ENCODE measurements around the gene CES2.
A peak's percentile ranks its signal among the peaks of the same experiment; 100 is the strongest.
"Not testable (repeated sequence)": the region's sequence is repeated elsewhere in the genome, so short reads cannot be mapped to it uniquely, and the experiment has no call there.

CES2 gene

DNA sequence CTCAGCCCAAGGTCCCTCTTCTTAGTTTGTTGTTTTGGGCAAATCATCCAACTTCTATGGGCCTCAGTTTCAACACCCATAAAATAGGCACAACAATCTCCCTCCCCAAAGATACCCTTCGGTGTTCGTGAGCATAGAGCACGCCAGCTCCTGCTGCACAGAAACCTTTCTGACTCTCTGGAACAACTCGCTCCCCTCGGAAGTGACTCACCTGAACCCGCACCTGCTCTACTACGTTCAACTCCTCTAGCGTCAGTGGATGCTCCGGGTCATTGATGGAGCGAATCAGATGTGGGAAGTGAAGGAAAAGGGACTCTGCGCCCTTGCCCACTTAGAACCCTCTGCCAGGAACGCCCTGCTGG is 1.6 kb upstream of the CES2 start:
- peak overlapping the region; percentile 98 for H3K4me3 Mint-ChIP-seq
- H3K27me3 Mint-ChIP-seq, result no peaks in the 10 kb centered on the region
- peaks cover 59% of the 10 kb centered on the region for H3K4me1 Mint-ChIP-seq
- peak; percentile 44 for ATAC-seq
- H3K27ac Mint-ChIP-seq, result peak overlapping the region; percentile 99
- no peaks in the 10 kb centered on the region for H3K9me3 Mint-ChIP-seq
- H3K36me3 Mint-ChIP-seq, result peaks cover 26% of the 10 kb centered on the region

DNA sequence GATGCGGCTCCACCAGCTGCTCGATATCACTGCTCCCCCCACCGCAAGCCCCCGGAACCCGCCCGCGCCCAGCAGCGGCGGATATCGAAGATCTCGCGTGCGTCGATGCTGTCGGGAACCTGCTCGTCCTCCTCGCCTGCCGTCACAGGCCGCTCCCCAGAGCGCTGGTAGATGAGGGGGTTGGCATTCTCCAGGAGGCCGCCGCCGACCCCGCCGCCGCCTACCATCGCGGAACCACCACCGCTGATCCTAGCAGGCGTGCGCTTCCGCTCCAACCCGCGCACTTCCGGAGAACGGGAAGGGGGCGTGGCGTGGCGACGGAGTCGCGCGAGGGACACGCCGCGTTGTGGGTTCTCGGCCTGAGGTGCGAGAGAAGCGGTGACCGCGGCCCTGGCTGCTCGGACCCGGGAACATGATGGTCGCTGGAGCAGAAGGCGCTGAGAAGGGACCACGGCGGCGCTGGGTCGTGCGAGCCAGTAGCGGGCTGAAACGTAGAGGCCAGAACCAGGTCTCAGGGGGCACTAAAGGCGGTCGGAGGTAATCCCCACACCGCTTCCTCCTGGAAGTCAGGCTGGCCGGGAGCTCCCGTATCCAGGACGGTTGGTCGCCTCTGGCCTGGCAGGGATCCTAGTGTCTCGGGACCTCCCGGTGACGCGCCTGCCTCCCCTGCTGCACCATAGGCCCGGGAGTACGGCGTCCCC is 1.0 kb upstream of the CES2 start, which contains the start of gene CIAO2B:
TSS of gene CIAO2B (minus strand) at position 265 of the 701 bp plus-strand sequence. CDS start at position 227, 38 bp downstream.
- H3K27ac Mint-ChIP-seq, result peak within 1 kb of the TSS; percentile 99
- peaks cover 26% of the 10 kb centered on the region for H3K36me3 Mint-ChIP-seq
- H3K4me3 Mint-ChIP-seq, result peak within 1 kb of the TSS; percentile 98
- peaks cover 59% of the 10 kb centered on the region for H3K4me1 Mint-ChIP-seq
- no peaks in the 10 kb centered on the region for H3K27me3 Mint-ChIP-seq
- ATAC-seq, result peak; percentile 89
- no peaks in the 10 kb centered on the region for H3K9me3 Mint-ChIP-seq

DNA sequence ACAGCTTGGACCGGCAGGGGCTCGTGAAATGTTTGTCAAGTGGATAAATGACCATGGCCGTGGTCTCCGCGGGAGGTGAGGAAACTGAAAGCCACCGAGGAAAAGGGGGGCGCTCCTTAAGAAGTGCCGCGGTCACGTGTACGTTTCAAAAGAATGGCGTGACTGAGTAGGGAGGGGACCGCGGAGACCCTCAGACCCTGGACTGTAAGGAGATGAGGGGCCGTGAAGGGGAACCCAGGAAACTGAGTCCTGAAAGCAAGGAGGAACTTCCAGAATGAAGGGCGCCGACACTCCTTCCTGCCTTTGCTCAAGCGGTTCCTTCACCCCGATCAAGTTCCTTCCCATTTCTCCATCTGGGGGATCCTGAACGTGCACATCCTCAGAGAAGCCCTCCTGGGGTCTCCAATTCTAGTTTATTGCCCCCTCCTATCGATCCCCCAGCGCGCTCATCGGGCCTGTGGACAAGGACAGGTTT is 440 bp upstream of the CES2 start:
- Mint-ChIP-seq H3K27ac (peak overlapping the region; percentile 99), H3K4me1 (peaks cover 59% of the 10 kb centered on the region), H3K36me3 (peaks cover 26% of the 10 kb centered on the region), H3K4me3 (peak overlapping the region; percentile 98)
- H3K27me3 Mint-ChIP-seq, ATAC-seq, H3K9me3 Mint-ChIP-seq: not testable (repeated sequence)

DNA sequence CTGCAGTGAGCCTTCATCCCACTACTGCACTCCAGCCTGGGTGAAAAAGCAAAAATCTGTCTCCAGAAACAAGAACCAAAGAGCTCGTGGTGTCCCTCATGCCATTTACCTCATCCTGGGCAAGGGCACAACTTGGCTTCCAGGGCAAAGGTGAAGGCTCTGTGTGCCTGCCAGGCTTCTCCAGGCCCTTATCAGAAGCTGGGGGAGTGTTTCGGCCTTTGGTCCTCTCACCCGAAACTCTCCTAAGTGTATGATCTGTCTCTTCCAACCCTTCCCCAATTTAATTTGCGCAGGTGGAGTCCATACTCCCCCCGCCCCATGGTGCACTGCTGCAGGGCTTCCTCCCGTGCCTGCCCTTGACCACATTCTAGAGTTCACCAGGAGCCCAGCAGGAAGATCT is 1.1 kb downstream of the CES2 start:
- H3K27me3 Mint-ChIP-seq, result no peaks in the 10 kb centered on the region
- H3K9me3 Mint-ChIP-seq, result no peaks in the 10 kb centered on the region
- peaks cover 59% of the 10 kb centered on the region for H3K4me1 Mint-ChIP-seq
- peaks cover 26% of the 10 kb centered on the region for H3K36me3 Mint-ChIP-seq
- peak overlapping the region; percentile 2 for H3K4me3 Mint-ChIP-seq
- H3K27ac Mint-ChIP-seq, result peak overlapping the region; percentile 99
- no peak for ATAC-seq

DNA sequence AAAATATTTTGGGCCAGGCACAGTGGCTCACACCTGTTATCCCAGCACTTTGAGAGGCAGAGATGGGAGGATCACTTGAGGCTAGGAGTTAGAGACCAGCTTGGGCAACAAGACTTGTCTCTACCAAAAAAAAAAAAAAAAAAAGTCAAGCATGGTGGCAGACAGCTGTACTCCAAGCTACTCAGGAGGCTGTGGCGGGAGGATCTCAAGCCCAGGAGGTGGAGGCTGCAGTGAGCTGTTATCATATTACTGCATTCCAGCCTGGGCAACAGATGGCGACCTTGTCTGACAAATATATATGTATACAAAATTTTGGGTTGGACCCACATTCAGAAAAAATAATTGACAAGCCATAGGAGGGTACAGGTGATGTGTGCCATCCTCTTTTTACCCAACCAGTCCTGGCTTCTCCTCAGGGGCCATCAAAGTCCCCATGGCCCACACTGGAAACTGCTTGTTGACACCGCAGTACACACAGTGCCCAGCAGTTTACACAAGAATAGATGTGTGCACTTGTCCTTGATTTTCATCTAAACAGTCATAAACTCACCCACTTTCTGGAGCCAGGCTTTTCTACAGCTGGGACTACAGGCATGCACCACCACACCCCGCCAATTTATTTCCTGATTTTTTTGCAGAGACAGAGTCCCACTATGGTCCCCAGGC is 1.7 kb downstream of the CES2 start:
- H3K27ac Mint-ChIP-seq, result no peak overlapping the region
- peaks cover 53% of the 10 kb centered on the region for H3K4me1 Mint-ChIP-seq
- H3K27me3 Mint-ChIP-seq, result no peaks in the 10 kb centered on the region
- peaks cover 26% of the 10 kb centered on the region for H3K36me3 Mint-ChIP-seq
- no peak overlapping the region for H3K4me3 Mint-ChIP-seq
- no peaks in the 10 kb centered on the region for H3K9me3 Mint-ChIP-seq
- no peak for ATAC-seq

DNA sequence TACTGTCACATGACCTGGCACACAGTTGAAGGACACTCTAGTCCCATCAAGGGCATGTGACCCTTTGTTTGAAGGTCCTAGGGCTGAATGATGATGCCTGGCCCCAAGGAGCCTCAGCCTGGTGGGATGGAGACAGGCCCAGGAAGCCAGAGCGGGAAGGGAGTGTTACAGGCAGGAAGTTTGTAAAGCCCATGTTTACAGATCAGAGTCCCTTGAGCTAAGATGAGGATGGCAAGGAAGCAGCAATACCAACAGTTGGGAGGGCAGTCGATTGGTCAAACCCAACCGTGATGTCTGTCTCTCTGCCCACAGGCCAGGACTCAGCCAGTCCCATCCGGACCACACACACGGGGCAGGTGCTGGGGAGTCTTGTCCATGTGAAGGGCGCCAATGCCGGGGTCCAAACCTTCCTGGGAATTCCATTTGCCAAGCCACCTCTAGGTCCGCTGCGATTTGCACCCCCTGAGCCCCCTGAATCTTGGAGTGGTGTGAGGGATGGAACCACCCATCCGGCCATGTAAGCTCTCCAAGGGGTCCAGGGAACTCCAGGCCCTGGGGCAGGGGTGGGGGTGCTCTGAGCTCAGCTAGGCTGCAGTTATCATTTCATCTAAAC is 2.5 kb downstream of the CES2 start:
- ATAC-seq, result no peak
- H3K4me1 Mint-ChIP-seq, result peaks cover 45% of the 10 kb centered on the region
- H3K27me3 Mint-ChIP-seq, result no peaks in the 10 kb centered on the region
- no peak overlapping the region for H3K4me3 Mint-ChIP-seq
- no peaks in the 10 kb centered on the region for H3K9me3 Mint-ChIP-seq
- no peak overlapping the region for H3K27ac Mint-ChIP-seq
- H3K36me3 Mint-ChIP-seq, result peaks cover 27% of the 10 kb centered on the region

DNA sequence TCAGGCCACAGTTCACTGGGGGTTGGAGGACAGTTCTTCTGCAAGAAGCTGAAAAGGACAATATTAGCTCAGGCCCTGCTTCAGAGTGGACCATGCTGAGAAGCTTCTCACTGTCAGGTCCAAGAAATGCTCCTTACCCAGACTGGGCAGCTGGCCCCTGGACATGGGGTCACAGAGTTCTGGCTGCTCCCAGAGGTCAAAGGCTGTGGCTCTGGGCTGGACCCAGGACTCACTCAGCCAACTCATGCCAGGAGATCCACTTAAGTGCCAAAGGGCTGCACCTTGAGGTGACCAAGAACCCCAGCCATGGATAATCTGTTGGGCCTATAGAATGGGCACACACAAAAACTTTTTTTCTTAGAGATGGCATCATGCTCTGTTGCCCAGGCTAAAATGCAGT is 4.0 kb downstream of the CES2 start:
- H3K4me3 Mint-ChIP-seq, result no peak overlapping the region
- H3K9me3 Mint-ChIP-seq, result no peaks in the 10 kb centered on the region
- peaks cover 28% of the 10 kb centered on the region for H3K36me3 Mint-ChIP-seq
- peaks cover 30% of the 10 kb centered on the region for H3K4me1 Mint-ChIP-seq
- H3K27ac Mint-ChIP-seq, result no peak overlapping the region
- H3K27me3 Mint-ChIP-seq, result no peaks in the 10 kb centered on the region
- ATAC-seq, result no peak

DNA sequence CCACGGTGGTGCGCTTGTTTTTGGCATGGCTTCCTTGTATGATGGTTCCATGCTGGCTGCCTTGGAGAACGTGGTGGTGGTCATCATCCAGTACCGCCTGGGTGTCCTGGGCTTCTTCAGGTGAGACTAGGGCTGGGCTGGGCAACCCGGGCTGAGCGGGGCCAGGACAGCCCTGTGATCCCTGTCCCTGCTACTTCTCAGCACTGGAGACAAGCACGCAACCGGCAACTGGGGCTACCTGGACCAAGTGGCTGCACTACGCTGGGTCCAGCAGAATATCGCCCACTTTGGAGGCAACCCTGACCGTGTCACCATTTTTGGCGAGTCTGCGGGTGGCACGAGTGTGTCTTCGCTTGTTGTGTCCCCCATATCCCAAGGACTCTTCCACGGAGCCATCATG is 4.9 kb downstream of the CES2 start:
- no peak overlapping the region for H3K27ac Mint-ChIP-seq
- ATAC-seq, result no peak
- H3K4me3 Mint-ChIP-seq, result no peak overlapping the region
- H3K27me3 Mint-ChIP-seq, result no peaks in the 10 kb centered on the region
- H3K9me3 Mint-ChIP-seq, result no peaks in the 10 kb centered on the region
- H3K36me3 Mint-ChIP-seq, result peaks cover 27% of the 10 kb centered on the region
- H3K4me1 Mint-ChIP-seq, result peaks cover 23% of the 10 kb centered on the region

DNA sequence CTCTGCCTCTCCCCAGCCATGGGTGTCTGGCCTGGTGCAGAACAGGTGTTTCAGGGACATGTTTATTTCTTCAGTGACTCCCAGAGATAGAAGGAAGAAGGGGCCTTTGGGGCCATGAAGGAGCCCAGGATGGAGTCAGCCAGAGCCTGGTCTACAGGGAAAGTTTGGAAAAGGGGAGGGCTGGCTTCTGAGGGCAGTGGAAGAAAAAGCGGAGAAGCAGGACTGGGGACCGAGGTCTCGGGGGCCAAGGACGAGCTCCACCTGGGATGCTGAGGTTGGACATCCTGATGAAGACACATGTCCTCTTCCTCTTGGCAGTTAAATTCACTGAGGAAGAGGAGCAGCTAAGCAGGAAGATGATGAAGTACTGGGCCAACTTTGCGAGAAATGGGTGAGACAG is 7.7 kb downstream of the CES2 start:
- no peak for ATAC-seq
- H3K4me1 Mint-ChIP-seq, result peaks cover 12% of the 10 kb centered on the region
- H3K9me3 Mint-ChIP-seq, result no peaks in the 10 kb centered on the region
- no peak overlapping the region for H3K4me3 Mint-ChIP-seq
- peaks cover 6% of the 10 kb centered on the region for H3K27me3 Mint-ChIP-seq
- no peak overlapping the region for H3K27ac Mint-ChIP-seq
- H3K36me3 Mint-ChIP-seq, result peaks cover 27% of the 10 kb centered on the region

DNA sequence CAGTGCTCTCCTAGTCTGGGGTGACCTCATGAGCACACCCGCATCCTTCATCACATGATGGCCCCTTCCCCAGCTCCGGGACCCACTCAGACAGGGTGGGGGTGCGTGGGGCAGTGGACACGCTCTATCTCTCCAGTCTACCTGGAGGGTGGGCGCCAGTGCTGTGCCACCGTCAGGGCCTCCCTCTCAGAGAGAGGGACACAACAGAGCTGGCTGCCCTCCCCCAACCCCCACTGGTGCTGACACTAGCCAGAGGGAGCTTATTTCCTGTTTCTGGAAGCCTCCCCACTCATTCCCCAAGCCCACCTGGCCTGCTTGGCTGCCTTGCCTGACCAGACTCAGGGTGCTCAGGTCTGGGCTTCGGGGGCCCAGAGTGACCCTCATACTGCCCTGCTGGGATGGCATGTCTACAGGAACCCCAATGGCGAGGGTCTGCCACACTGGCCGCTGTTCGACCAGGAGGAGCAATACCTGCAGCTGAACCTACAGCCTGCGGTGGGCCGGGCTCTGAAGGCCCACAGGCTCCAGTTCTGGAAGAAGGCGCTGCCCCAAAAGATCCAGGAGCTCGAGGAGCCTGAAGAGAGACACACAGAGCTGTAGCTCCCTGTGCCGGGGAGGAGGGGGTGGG is 8.2 kb downstream of the CES2 start:
- no peaks in the 10 kb centered on the region for H3K9me3 Mint-ChIP-seq
- peaks cover 18% of the 10 kb centered on the region for H3K4me1 Mint-ChIP-seq
- ATAC-seq, result no peak
- H3K27ac Mint-ChIP-seq, result no peak overlapping the region
- H3K4me3 Mint-ChIP-seq, result no peak overlapping the region
- H3K27me3 Mint-ChIP-seq, result peaks cover 11% of the 10 kb centered on the region
- H3K36me3 Mint-ChIP-seq, result peaks cover 27% of the 10 kb centered on the region

DNA sequence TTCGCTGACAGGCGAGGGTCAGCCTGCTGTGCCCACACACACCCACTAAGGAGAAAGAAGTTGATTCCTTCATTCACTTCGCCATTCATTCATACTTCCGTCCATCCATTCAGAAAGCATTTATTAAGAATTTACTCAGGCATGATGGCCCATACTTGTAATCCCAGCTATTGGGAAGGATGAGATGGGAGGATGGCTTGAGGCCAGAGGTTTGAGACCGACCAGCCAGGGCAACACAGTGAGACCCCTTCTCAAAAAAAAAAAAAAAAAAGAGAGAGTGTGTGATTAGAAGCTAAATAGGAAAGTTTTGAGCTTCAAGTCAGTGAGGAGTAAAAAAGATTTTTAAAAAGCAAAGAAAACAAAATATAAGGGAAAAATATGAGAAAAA is 8.7 kb downstream of the CES2 start:
- no peak overlapping the region for H3K27ac Mint-ChIP-seq
- no peak for ATAC-seq
- H3K4me1 Mint-ChIP-seq, result peaks cover 23% of the 10 kb centered on the region
- no peaks in the 10 kb centered on the region for H3K9me3 Mint-ChIP-seq
- H3K4me3 Mint-ChIP-seq, result no peak overlapping the region
- peaks cover 16% of the 10 kb centered on the region for H3K27me3 Mint-ChIP-seq
- H3K36me3 Mint-ChIP-seq, result peaks cover 27% of the 10 kb centered on the region

DNA sequence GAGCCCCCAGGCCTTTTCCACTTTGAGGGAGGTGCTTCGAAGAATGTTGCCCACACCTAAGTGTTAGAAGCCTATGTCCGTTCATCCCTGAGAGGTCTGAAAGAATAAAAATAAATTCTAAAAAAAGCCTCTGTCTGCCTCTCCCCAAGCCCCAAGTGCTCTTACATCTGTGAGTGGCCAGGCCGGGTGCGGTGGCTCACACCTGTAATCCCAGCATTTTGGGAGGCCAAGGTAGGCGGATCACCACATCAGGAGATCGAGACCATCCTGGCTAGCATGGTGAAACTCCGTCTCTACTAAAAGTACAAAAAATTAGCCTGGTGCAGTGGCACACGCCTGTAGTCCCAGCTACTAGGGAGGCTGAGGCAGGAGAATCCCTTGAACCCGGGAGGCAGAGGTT is 9.7 kb downstream of the CES2 start:
- not testable (repeated sequence) for H3K4me3 Mint-ChIP-seq, H3K27ac Mint-ChIP-seq, ATAC-seq, H3K9me3 Mint-ChIP-seq
- peaks cover 23% of the 10 kb centered on the region for H3K4me1 Mint-ChIP-seq
- H3K27me3 Mint-ChIP-seq, result peaks cover 25% of the 10 kb centered on the region
- H3K36me3 Mint-ChIP-seq, result peaks cover 27% of the 10 kb centered on the region

DNA sequence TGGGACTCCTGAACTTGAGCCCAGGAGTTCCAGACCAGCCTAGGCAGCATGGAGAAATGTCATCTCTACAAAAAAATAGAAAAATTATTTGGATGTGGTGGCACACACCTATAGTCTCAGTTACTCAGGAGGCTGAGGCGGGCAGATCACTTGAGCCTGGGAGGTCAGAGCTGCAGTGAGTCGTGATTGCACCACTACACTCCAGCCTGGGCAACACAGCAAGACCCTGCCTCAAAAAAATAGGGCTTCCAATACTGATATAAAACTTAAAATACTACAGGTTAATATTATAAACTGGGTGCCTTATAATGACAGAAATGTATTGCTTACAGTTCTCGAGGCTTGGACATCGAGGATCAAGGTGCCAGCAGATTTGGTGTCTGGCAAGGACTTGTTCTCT is 10.6 kb downstream of the CES2 start:
- no peak for ATAC-seq
- Mint-ChIP-seq H3K4me1 (peaks cover 23% of the 10 kb centered on the region), H3K36me3 (peaks cover 27% of the 10 kb centered on the region), H3K27me3 (peaks cover 31% of the 10 kb centered on the region), H3K27ac (no peak overlapping the region), H3K9me3 (no peaks in the 10 kb centered on the region), H3K4me3 (no peak overlapping the region)

DNA sequence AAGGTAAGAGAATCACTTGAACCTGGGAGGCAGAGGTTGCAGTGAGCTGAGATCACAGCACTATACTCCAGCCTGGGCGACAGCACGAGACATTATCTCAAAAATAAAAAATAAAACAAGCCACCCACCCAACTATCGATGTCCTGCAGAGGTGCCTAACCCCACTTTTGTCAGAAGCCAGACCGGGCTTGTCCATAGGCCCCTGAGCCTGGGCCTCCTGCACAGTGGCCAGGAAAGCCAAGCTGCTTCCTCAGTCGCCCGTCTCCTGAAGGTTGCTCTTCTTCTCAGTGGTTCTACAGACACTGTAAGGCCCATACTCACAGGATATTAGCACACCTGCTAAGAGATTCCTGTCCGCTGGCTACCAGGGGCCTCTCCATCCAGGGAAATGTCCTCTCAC is 11.2 kb downstream of the CES2 start:
- no peak overlapping the region for H3K4me3 Mint-ChIP-seq
- no peak overlapping the region for H3K27ac Mint-ChIP-seq
- ATAC-seq, result no peak

DNA sequence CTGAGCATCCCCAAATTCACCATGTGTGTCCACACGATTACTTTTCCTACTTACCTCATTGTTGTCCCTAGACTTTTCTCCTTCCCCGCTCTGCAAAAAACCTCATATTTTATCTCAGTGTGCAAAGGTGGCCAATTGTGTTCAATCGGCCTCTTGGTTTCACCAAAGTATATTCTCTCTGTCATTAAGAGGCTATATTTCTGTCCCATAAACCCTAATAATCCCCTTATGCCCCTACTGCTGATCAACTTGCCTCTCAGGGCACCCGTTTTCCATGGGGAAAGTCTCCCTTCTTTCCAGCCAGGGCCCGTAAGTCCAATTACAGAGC is 11.6 kb downstream of the CES2 start:
- no peak overlapping the region for H3K27ac Mint-ChIP-seq
- peaks cover 23% of the 10 kb centered on the region for H3K4me1 Mint-ChIP-seq
- ATAC-seq, result no peak
- peaks cover 23% of the 10 kb centered on the region for H3K36me3 Mint-ChIP-seq
- peaks cover 41% of the 10 kb centered on the region for H3K27me3 Mint-ChIP-seq
- H3K4me3 Mint-ChIP-seq, result no peak overlapping the region
- no peaks in the 10 kb centered on the region for H3K9me3 Mint-ChIP-seq

More for the DNA sequence above, 11.2 kb downstream of the CES2 start:
- peaks cover 27% of the 10 kb centered on the region for H3K36me3 Mint-ChIP-seq
- peaks cover 23% of the 10 kb centered on the region for H3K4me1 Mint-ChIP-seq
- H3K27me3 Mint-ChIP-seq, result peaks cover 37% of the 10 kb centered on the region
- no peaks in the 10 kb centered on the region for H3K9me3 Mint-ChIP-seq

Data from stimulated activated memory B cell treated with anti-CD40 and anti-IgM and Interleukin-4, amounts not matched to agents 10 μg/mL and 1 μg/mL and 100 μg/mL, for 72 hours (primary cell).